A673 (cell line): ENCODE data around the gene NTN3. TPM values are rescaled to one million over a fixed set of nuclear protein-coding genes. Genes with fewer than 3 reads are reported as not detected.

ENCODE experiments used
- BruUV-seq: library from RNA; stranded (reverse); fragments of 400-500 nt; replicated peaks from 2 replicates; lab custom pipeline; 2021; lab: Mats Ljungman, UMichigan
- CTCF ChIA-PET: fragments of 300-600 bp; sonication (Branson Sonifier 250); formaldehyde crosslinking; loops from one replicate; lab custom pipeline; 2022; ENCODE audit warnings: antibody characterized with exemption; lab: Charles Lee
- POLR2A ChIA-PET: fragments of 300-600 bp; sonication (Branson Sonifier 250); formaldehyde crosslinking; loops from one replicate; lab custom pipeline; 2022; ENCODE audit warnings: antibody characterized with exemption; ENCODE audit not compliant: low non-redundant PET; lab: Charles Lee
- DNase-seq: peaks from one replicate; pipeline ENCODE4 v3.0.0-alpha.2; 2015; ENCODE audit warnings: low spot score
- H3K27ac ChIP-seq: fragments of 200-600 bp; sonication (generic); 2 replicates; pipeline ENCODE4 v1.5.1; 2016; ENCODE audit warnings: mixed run types, low read depth, mild to moderate bottlenecking, mixed read lengths, antibody characterized with exemption, low read length; ENCODE audit not compliant: poor library complexity, severe bottlenecking
- H3K27me3 ChIP-seq: fragments of 200-600 bp; sonication (generic); replicated peaks from 2 replicates; pipeline ENCODE4 v1.6.1; 2017; ENCODE audit warnings: mixed run types, low read depth, mild to moderate bottlenecking, mixed read lengths, antibody characterized with exemption, low read length; ENCODE audit not compliant: insufficient read depth, poor library complexity
- H3K36me3 ChIP-seq: fragments of 200-600 bp; sonication (generic); 2 replicates; pipeline ENCODE4 v1.6.1; 2016; ENCODE audit warnings: mixed run types, mild to moderate bottlenecking, mixed read lengths, antibody characterized with exemption, low read length; ENCODE audit not compliant: insufficient read depth, poor library complexity, severe bottlenecking
- H3K4me1 ChIP-seq: fragments of 200-600 bp; sonication (generic); 2 replicates; pipeline ENCODE4 v1.6.1; 2017; ENCODE audit warnings: mixed run types, mild to moderate bottlenecking, mixed read lengths, antibody characterized with exemption, low read length; ENCODE audit not compliant: insufficient read depth, poor library complexity, severe bottlenecking
- H3K4me3 ChIP-seq: fragments of 200-600 bp; sonication (generic); 2 replicates; pipeline ENCODE4 v1.5.1; 2016; ENCODE audit warnings: low read depth, mixed run types, mild to moderate bottlenecking, mixed read lengths, low read length; ENCODE audit not compliant: poor library complexity, severe bottlenecking
- H3K9me3 ChIP-seq: fragments of 200-600 bp; sonication (generic); 2 replicates; pipeline ENCODE4 v1.6.1; 2016; ENCODE audit warnings: mixed run types, low read depth, mild to moderate bottlenecking, mixed read lengths, antibody characterized with exemption, low read length; ENCODE audit not compliant: poor library complexity, severe bottlenecking
- CTCF ChIP-seq: fragments of 300-800, 200-600 bp; sonication (generic); conservative IDR thresholded peaks from 2 replicates; pipeline ENCODE4 v1.5.1; 2017; ENCODE audit warnings: low read depth, mild to moderate bottlenecking, antibody characterized with exemption, low read length, moderate library complexity, mixed read lengths
- EZH2 ChIP-seq: fragments of 200-600 bp; sonication (generic); IDR thresholded peaks from 2 replicates; pipeline ENCODE4 v1.6.1; 2017; ENCODE audit warnings: borderline replicate concordance, low read depth, mild to moderate bottlenecking, mixed read lengths, antibody characterized with exemption, low read length; ENCODE audit not compliant: poor library complexity, severe bottlenecking
- intact Hi-C: fragments of 100-400 bp; cut with micrococcal nuclease; formaldehyde crosslinking; loops from one replicate; pipeline ENCODE4 v1.10.0; 2022; ENCODE audit not compliant: unreplicated experiment
- total RNA-seq: library from RNA; stranded (reverse); gene quantifications from 2 replicates; pipeline ENCODE4 v1.2.3, GENCODE V29; 2021

The NTN3 gene
- total RNA-seq, 1 experiment from 2014 or later, result 1.6 TPM

DNA sequence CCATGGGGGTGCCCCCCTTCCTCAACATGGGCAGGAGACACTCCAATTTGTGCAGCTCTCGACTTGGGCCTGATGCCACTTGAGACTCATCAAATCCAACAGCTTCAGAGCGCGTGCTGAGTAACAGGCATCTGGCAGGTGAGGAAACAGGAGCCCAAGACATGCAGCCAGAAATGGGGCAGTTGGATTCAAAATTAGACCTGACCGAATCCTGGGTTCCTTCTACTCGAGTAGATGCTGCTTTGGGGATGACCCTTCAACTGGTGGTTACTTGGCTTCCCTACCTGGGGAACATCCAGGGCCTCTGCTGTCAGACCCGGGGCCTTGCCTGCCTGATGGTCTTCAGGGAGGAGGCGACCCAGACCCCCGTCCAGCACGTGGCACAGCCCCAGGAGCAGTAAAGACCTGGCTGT is 488 bp upstream of the NTN3 start:
- DNase-seq, result peak; percentile 54
- H3K4me3 ChIP-seq, result peak overlapping the region; percentile 46
- H3K4me1 ChIP-seq, result peaks cover 63% of the 10 kb centered on the region
- H3K36me3 ChIP-seq, result no peaks in the 10 kb centered on the region
- TF ChIP-seq CTCF, result no peak
- no peak for TF ChIP-seq EZH2
- CTCF ChIA-PET, result interaction anchor here (1.1 kb wide), 1 partner anchor 31 kb away, joined by 7 read pairs; no protein-coding TSS in a partner anchor
- no TSS peak for BruUV-seq
- H3K9me3 ChIP-seq, result no peaks in the 10 kb centered on the region
- H3K27ac ChIP-seq, result peak overlapping the region; percentile 97
- H3K27me3 ChIP-seq, result no peaks in the 10 kb centered on the region
- POLR2A ChIA-PET, result interaction anchor here (0.6 kb wide), 1 partner anchor 212 kb away, joined by 6 read pairs; the partner anchor contains the start of gene KCTD5
- intact Hi-C loops, result no loop called here

GRCh38 chr16:2471653-2472487 is 773 bp downstream of the NTN3 start:
- CTCF ChIA-PET, result interaction anchor here (1.1 kb wide), 1 partner anchor 30 kb away, joined by 7 read pairs; no protein-coding TSS in a partner anchor
- Histone ChIP-seq H3K27me3 (no peaks in the 10 kb centered on the region), H3K27ac (peak overlapping the region; percentile 97), H3K4me1 (peaks cover 69% of the 10 kb centered on the region), H3K9me3 (no peaks in the 10 kb centered on the region), H3K4me3 (peak overlapping the region; percentile 46), H3K36me3 (no peaks in the 10 kb centered on the region)
- DNase-seq, result no peak
- no TSS peak for BruUV-seq
- POLR2A ChIA-PET, result no interaction called here
- TF ChIP-seq CTCF (no peak), EZH2 (no peak)
- intact Hi-C loops, result no loop called here

GRCh38 chr16:2472488-2472864 is 1.4 kb downstream of the NTN3 start:
- H3K9me3 ChIP-seq, result no peaks in the 10 kb centered on the region
- H3K4me3 ChIP-seq, result no peak overlapping the region
- DNase-seq, result no peak
- ChIA-PET CTCF (no interaction called here), POLR2A (no interaction called here)
- H3K27me3 ChIP-seq, result no peaks in the 10 kb centered on the region
- H3K27ac ChIP-seq, result no peak overlapping the region
- intact Hi-C loops, result no loop called here
- H3K36me3 ChIP-seq, result no peaks in the 10 kb centered on the region
- no peak for TF ChIP-seq CTCF
- TF ChIP-seq EZH2, result no peak
- peaks cover 64% of the 10 kb centered on the region for H3K4me1 ChIP-seq
- BruUV-seq, result no TSS peak
